Measurements from ENCODE around the gene IYD. TPM values are rescaled to one million over a fixed set of nuclear protein-coding genes. Genes with fewer than 3 reads are reported as not detected.

IYD gene
- polyA plus RNA-seq, 1 of the 3 experiments (the other 2 are of a cell fraction) = not detected

- TF ChIP-seq EZH2phosphoT487 (IDR thresholded peaks at IDR 0.05; ENCODE audit: borderline replicate concordance, low read depth) = no peak
Observed at GRCh38 chr6:150410906-150411305, 42.1 kb downstream of the IYD start (continued).

- Histone ChIP-seq H3K36me3 (replicated peaks in 1 of 2; ENCODE audit: control insufficient read depth in 1 of 2, insufficient read depth in 2 of 2, low read length in 1 of 2) (no peaks in the 10 kb centered on the region), H3K27me3 (ENCODE audit: insufficient read depth) (no peaks in the 10 kb centered on the region; the same call in 1 of the 2 replicates), H3K79me2 (ENCODE audit: insufficient read depth) (no peaks in the 10 kb centered on the region), H3K4me3 (ENCODE audit: low read depth in 2 of 2, low read length in 1 of 2) (no peak overlapping the region), H3K4me2 (no peak overlapping the region), H3K27ac (ENCODE audit: low read depth in 2 of 2, low read length in 1 of 2) (no peak overlapping the region), H3K9me3 (no peaks in the 10 kb centered on the region), H3F3A (replicated peaks; ENCODE audit: insufficient read depth) (no peaks in the 10 kb centered on the region), H3K4me1 (ENCODE audit: control insufficient read depth in 1 of 2, insufficient read depth in 2 of 2, low read depth in 1 of 2, low read length in 1 of 2) (no peaks in the 10 kb centered on the region; a peak in 1 of 4 replicates), H3K9ac (no peak overlapping the region), H4K20me1 (ENCODE audit: insufficient read depth) (no peaks in the 10 kb centered on the region), H2AFZ (ENCODE audit: low read depth) (no peak overlapping the region), H3K9me2 (no peaks in the 10 kb centered on the region)
- WGBS (ENCODE audit: low lambda C conversion rate) = 6% methylated on average over 3 of the region's 3 CpGs
- ChIA-PET POLR2A (no interaction called here), CTCF (no interaction called here)
- DNase-seq = no peak
- TF ChIP-seq GABPA (IDR thresholded peaks at IDR 0.05; ENCODE audit: low read depth) = no peak
- no peak for TF ChIP-seq SIN3A (IDR thresholded peaks at IDR 0.05; ENCODE audit: borderline replicate concordance, low read depth, low read length)
- TF ChIP-seq RFX5 (IDR thresholded peaks at IDR 0.05; ENCODE audit: low read length) = no peak
- no peak for TF ChIP-seq TEAD4 (IDR thresholded peaks at IDR 0.05; ENCODE audit: borderline replicate concordance, insufficient read depth)
- no peak for TF ChIP-seq POLR2AphosphoS5 (IDR thresholded peaks at IDR 0.05; ENCODE audit: low read depth, low read length)
- TF ChIP-seq NFIC (IDR thresholded peaks at IDR 0.05; ENCODE audit: borderline replicate concordance) = no peak
- no peak for TF ChIP-seq ELF1 (IDR thresholded peaks at IDR 0.05)
- TF ChIP-seq USF1 (IDR thresholded peaks at IDR 0.05; ENCODE audit: borderline replicate concordance, low read depth) = no peak
- TF ChIP-seq FOXM1 (IDR thresholded peaks at IDR 0.05; ENCODE audit: low read depth) = no peak
- no peak for TF ChIP-seq TCF12 (IDR thresholded peaks at IDR 0.05)
- TF ChIP-seq MXI1 (IDR thresholded peaks at IDR 0.05; ENCODE audit: low read depth, low read length) = no peak
- no peak for TF ChIP-seq RAD21 (IDR thresholded peaks at IDR 0.05; ENCODE audit: low read length)
Observed at GRCh38 chr6:150412221-150412620, 43.4 kb downstream of the IYD start.

GRCh38 chr6:150413198-150413597 is 44.4 kb downstream of the IYD start:
- no peaks in the 10 kb centered on the region; a peak in 1 of 4 replicates for H3K4me1 ChIP-seq (ENCODE audit: control insufficient read depth in 1 of 2, insufficient read depth in 2 of 2, low read depth in 1 of 2, low read length in 1 of 2)
- no peaks in the 10 kb centered on the region for H4K20me1 ChIP-seq (ENCODE audit: insufficient read depth)
- H3K9me3 ChIP-seq = no peaks in the 10 kb centered on the region
- no peak overlapping the region for H3K9ac ChIP-seq
- POLR2A ChIA-PET = no interaction called here
- no peaks in the 10 kb centered on the region for H3K36me3 ChIP-seq (replicated peaks in 1 of 2; ENCODE audit: control insufficient read depth in 1 of 2, insufficient read depth in 2 of 2, low read length in 1 of 2)
- no peak overlapping the region for H3K4me2 ChIP-seq
- no peaks in the 10 kb centered on the region for H3K9me2 ChIP-seq
- H3F3A ChIP-seq (replicated peaks; ENCODE audit: insufficient read depth) = no peaks in the 10 kb centered on the region
- H3K79me2 ChIP-seq (ENCODE audit: insufficient read depth) = no peaks in the 10 kb centered on the region
- H3K4me3 ChIP-seq (ENCODE audit: low read depth in 2 of 2, low read length in 1 of 2) = no peak overlapping the region
- H3K27ac ChIP-seq (ENCODE audit: low read depth in 2 of 2, low read length in 1 of 2) = no peak overlapping the region
- CTCF ChIA-PET = interaction anchor here (0.8 kb wide), 1 partner anchor 402 kb away, joined by 3 read pairs; no protein-coding TSS in a partner anchor
- no peak overlapping the region for H2AFZ ChIP-seq (ENCODE audit: low read depth)
- TF ChIP-seq IRF3 (IDR thresholded peaks at IDR 0.05; ENCODE audit: low read depth, low read length) (no peak), GATA2 (CRISPR knock-in tag; IDR thresholded peaks at IDR 0.05) (no peak), FOSL2 (IDR thresholded peaks at IDR 0.05; ENCODE audit: borderline replicate concordance, low read depth) (no peak), FOXJ3 (CRISPR knock-in tag; IDR thresholded peaks at IDR 0.05) (no peak), FOXM1 (IDR thresholded peaks at IDR 0.05; ENCODE audit: low read depth) (no peak), RXRA (IDR thresholded peaks at IDR 0.05; ENCODE audit: borderline replicate concordance, low read depth) (no peak), CTCF (IDR thresholded peaks at IDR 0.05) (no peak), CHD2 (IDR thresholded peaks at IDR 0.05; ENCODE audit: low read length, partially characterized antibody) (no peak), SMC3 (IDR thresholded peaks at IDR 0.05; ENCODE audit: low read depth, low read length) (no peak), USF1 (IDR thresholded peaks at IDR 0.05; ENCODE audit: borderline replicate concordance, low read depth) (no peak)
- H3K27me3 ChIP-seq (ENCODE audit: insufficient read depth) = no peaks in the 10 kb centered on the region; the same call in 1 of the 2 replicates
- DNase-seq = no peak
- 32% methylated on average over 4 of the region's 4 CpGs for WGBS (ENCODE audit: low lambda C conversion rate)
